ENCODE results near the gene CAPN15.
"Not testable (repeated sequence)": the region's sequence is repeated elsewhere in the genome, so short reads cannot be mapped to it uniquely, and the experiment has no call there.

Gene CAPN15

DNA sequence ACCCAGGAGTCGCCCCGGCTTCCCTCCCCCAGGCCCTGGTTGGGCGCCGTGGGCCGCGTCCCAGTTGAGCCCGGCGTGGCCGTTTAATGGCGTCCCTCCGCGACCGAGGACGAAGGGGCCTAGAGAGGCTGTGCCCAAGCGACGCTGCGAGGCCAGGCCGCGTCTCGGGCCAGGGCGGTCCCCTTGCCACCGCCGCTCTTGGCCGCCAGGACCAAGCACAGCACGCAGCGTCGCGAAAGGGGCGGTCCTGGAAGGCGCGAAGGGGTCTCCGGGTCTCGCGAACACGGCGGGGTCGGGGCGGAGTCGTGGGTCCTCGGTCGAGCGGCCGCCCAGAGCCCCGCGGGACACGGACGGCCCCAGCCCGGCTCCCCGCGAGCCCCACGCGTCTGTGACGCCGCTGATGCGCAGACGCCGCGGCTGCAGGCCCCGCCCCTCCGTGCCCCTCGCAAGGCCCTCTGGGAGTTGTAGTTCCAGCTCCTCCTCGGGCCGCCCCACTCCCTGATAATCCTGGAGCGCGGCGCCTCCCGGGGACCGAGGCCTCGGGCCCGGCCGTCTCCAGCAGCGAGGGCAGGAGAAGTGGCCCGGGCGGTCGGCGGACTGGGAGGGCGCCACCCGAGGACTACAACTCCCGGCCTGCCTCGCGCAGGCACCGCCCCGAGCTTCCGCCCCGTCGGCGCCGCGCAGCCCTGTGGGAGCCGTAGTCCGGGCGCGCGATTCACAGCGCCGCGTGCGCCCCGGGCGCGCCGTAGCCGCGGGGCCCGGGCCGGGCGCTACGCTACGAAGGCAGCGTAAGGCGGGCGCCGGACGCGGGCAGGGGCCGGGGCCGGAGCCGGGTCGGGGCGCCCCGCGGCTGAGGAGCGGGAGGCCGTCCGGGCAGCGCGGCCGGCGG is at the start of gene CAPN15:
CAPN15 (plus strand) TSS at position 698 of the 889 bp plus-strand sequence. CDS start 19,127 bp downstream, outside the sequence.
- peak; percentile 91 for DNase-seq

DNA sequence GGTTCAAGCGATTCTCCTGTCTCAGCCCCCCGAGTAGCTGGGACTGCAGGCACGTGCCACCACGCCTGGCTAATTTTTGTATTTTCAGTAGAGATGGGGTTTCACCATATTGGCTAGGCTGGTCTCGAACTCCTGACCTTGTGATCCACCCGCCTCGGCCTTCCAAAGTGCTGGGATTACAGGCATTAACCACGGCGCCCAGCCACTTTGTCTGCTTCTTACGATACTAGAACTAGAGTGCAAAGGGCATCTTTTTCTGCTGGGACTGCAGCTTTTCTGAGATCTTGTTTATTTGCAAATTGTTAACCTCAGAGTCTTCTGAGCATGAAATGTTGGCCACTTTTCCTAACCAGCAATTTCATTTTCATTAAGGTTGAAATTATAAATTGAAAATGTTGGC is 49.2 kb upstream of the CAPN15 start:
- not testable (repeated sequence) for DNase-seq

DNA sequence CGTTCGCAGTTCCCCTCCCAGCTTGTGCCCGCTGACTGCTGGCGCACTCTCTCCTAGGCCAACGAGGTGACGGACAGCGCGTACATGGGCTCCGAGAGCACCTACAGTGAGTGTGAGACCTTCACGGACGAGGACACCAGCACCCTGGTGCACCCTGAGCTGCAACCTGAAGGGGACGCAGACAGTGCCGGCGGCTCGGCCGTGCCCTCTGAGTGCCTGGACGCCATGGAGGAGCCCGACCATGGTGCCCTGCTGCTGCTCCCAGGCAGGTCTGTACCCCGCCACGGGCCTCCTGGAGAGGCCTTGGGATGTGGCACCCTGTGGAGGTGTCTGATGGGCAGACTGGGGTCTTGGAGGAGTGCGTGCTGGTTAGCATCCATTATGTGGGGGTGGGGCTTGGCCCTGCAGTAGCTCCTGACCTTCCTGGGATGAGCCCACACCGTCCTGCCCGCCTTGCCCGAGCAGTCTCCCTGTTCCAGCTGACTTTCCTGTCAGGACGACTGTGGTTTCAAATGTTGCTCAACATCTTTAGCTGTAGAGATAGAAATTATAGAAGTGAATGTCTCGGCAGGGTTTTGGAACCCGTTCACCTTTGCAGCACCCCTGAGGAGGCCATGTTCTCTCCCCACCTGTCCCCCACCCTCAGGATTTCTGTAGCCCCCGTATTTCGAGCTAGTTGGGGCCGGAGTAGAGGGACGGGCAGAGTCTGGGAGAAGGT is 44.9 kb upstream of the CAPN15 start:
- no peak for DNase-seq

DNA sequence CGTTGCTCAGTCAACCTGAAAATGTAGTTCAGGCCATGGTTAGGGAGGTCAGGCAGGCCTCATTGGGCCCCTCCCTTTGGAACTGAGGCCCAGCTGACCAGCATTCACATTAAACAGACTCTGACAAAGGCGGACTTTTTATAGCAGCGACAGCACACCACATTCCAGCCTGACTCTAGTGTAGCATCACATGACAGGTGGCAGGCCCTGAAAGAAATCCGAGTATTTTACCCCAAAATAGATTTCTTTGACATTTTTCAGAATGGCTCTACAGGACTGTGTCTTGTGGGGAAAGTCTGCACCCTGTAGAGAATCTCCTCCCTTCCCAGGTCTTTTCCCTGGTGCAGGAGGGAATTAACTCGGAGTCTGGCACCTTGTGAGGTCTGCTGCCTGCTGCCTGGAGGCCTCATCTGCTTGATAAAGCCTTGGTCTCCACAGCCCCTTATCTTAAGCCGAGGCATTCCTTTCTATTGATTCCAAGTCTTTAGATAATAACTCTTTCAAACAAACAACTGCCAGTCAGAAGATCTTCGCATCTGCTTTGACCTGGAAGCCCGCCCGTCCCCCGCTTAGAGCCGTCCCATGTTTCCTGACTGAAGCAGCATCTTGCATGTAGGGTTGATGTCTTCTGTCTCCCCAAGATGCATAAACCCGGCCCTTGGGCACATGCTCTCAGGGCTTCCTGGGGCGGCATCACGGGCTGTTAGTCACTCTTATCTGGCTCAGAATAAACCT is 44.0 kb upstream of the CAPN15 start:
- no peak for DNase-seq

DNA sequence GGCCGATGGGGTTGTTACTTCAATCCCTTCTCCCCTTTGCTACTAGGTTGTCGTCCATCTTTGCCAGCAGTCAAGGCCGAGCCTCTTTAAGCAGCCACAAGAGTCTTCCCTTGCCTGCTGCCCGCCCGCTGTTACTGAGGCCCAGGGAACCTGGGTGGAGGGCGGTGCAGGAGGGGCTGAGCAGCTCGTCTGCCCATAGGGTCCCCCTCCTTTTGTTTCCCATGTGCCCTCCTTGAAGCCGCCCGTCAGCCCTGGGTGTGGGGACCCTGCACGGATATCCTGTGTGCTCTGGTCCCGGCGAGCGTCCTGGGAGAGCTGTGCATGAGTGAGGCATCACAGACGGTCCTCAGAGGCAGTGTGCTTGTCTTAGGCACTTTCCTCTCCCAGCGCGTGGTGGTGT is 37.9 kb upstream of the CAPN15 start:
- DNase-seq: no peak

DNA sequence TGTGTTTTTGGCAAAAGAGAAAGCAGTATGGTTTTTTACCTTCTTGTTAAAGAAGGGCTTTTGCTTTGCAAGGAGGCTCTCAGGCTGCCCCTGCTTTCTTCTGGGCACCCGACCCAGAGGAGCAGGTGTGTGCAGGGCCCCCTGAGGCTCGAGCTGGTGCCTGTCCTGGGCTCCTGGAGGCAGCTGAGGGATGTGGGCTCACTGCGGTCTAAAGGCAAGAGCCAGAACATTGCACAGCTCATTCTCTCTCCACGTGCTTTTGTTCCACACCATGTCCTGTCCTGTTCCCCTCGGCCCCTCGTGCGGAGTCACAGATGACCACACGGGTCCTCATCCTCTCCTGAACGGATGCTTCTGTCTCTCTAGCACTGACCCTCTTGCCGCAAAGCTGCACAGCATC is 36.7 kb upstream of the CAPN15 start:
- no peak for DNase-seq

DNA sequence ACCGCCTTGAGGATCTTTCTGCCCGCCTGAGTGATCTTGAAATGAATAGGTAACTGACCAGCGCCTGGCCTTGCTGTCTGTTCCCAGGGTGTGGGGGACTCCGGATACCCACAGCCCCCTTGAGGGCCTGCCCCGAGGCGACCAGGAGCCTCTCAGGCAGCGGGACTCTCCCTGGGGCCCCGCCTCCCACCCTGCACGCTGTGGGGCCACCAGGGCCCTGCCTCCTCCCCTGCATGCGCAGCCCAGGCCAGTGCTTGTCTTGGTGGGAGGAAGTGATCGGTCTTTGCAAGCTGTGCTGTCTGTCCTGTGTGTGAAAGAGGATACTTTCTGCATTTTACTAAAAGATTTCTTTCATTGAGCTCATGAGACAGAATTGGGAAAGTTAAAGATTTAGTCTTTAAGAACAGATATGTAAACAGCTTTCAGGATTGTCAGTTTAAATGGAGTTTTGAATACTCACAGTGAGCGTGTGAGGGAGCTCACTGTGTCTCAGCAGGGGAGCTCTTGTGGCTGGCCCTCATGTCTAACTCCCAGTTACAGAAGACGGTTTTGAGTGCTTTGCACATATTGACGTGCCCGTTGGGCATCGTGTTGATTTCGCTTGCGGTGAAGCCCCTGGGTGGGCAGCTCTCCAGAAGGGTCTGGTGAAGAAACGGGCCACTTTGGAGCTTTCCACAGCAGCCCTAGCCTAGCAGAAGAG is 36.1 kb upstream of the CAPN15 start:
- DNase-seq: no peak

DNA sequence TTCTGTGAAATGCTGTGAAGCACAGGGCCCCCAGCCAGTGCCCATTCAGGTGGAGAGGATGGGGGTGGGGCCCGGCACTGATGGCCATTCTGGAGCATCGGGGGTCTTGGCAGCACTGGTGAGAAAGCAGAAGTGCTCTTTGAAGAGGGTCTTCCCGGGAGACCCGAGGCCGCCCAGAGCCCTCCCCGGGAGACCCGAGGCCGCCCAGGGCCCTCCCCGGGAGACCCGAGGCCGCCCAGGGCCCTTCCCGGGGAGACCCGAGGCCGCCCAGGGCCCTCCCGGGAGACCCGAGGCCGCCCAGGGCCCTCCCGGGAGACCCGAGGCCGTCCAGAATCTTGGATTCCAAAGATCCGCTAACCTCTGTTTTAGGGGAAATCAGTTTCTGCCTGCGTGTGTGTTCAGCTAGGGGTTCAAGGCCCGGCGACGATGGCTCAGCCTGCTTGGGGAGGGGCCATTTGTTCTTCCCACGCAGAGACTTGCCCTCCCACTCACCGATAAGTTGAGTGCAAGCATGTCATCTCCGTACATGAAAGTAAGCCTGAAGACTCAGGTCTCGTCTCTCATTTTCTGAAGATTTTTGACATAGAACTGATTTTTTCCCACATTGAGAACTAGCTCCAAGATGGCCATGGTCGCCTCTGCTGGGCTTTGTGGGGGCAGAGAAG is 35.2 kb upstream of the CAPN15 start:
- no peak for DNase-seq

DNA sequence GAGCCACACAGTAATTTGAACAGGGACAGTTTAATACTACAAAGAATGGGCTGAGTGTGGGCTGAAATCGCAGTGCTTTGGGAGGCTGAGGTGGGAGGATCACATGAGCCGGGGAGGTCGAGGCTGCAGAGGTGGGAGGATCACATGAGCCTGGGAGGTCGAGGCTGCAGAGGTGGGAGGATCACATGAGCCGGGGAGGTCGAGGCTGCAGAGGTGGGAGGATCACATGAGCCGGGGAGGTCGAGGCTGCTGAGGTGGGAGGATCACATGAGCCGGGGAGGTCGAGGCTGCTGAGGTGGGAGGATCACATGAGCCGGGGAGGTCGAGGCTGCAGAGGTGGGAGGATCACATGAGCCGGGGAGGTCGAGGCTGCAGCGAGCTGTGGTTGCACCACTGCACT is 32.8 kb upstream of the CAPN15 start:
- not testable (repeated sequence) for DNase-seq

DNA sequence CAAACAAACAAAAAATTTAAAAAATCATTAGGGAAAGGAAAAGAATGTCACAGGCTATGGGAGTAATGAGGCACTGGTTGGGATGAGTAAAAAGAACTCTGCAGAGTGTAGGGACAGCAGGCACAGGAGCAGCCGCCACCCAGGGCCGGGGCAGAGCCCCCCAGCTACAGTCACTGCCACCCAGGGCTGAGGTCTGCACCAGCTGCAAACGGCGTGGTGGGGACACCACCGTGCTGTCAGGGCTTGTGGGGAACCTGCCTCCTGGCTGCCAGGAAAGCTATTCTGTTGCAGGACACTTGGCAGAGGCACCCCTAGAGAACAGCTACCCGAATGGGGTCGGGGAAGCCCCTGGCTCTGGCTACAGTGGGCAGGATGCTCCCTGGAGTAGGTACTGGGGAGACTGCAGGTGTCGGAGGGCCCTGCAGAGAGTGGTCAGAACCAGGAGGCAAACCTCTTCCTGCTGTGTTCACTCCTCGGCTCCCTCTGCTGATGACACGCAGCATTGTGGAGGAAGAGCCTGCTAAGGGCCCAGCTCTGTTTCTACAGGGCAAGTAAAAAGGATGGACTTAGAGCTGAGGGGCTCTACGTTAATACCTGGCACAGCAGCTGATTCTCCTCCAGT is 32.3 kb upstream of the CAPN15 start:
- peak; percentile 45 for DNase-seq

DNA sequence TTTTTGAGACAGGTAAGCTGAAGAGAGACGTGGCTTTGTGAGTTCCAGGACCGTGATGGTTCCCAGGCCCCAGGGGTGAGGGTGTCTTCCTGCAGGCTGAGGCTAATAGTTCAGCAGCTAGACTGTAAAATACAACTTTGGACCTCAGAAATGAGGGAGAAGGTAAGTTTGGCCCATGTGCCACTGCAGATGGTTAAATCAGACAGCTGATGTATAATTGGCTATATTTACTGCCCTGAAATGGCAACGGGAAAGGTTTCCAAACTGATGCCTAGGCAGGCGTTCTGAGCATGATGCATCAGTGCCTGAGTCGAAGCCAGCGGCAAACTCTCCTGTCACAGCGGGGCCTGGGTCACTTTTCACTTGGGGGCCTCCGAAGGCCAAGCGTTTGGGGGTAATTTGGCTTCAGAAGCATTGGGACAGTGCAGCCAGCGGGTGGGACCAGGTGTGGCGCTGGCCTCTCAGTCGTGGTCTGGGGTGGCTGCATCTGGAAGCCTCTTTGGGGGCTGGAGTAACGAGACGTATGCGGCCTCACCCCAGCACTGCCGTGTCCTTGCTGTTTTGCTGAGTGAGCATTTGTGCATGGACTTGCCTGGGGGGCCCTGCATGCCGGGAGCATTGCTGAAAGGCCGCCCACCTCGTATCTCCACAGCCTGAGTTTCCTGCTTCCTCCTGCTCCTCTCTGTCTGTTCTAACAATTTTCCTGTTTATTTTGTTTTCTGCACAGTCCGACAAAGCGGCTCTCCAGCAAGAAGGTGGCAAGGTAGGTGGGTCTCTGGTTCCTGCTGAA is 31.2 kb upstream of the CAPN15 start:
- no peak for DNase-seq

DNA sequence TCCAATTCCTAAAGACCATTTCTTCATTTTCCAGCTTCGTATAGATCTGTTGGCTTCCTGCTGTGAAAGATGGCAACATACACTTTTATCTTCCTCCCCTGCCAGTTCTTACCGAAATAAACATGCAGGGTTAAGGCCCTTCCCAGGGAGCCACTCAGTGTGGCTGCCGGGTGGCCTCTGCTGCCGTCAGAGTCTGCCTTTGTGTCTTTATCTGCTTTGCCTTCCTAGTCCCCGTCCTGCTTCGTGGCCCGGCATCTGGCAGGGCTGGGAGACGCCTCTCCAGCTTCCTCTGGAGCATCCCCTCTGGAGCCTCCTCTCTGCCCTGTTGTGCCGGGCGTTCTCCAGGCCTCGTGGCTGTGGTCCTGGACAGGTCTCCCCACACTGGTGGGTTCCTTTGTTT is 30.3 kb upstream of the CAPN15 start:
- no peak for DNase-seq

DNA sequence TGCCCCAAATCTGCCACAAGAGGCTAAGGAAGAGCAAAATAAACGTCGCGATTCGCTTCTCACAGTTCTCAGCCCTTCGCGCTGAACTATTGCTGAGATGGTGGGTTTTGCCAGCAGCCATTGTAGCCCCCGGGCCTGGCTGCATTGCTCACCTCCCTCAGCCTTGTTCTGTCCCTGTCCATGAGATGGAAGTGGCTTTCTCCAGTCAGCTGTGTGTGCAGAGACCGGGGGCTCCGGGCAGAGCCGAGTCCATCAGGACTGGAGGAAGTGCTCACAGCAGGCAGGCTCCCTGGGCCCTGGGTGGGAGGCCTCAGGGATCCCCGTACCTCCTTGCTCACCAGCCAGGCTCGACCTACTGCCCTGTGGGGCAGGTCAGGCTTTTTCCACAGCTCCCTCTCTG is 27.6 kb upstream of the CAPN15 start:
- no peak for DNase-seq

DNA sequence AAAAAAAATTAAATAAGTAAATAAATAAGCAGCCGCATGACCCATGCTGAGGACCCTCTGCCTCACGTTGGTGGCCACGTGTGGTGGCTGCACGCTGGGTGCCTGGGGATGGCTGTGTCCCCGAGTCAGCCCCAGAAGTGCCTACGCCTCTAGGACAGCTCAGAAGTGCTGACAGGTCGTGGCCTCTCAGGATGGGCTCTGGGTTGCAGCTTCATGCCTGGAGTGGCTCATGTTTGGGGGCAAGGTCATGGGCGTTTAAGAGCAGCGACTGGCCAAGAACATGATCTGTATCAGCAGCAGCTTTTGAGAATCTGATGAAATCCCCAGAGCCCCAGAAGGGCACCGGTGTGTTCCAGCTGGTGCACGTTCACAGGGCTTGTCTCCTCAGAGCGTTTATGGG is 26.8 kb upstream of the CAPN15 start:
- DNase-seq: no peak

DNA sequence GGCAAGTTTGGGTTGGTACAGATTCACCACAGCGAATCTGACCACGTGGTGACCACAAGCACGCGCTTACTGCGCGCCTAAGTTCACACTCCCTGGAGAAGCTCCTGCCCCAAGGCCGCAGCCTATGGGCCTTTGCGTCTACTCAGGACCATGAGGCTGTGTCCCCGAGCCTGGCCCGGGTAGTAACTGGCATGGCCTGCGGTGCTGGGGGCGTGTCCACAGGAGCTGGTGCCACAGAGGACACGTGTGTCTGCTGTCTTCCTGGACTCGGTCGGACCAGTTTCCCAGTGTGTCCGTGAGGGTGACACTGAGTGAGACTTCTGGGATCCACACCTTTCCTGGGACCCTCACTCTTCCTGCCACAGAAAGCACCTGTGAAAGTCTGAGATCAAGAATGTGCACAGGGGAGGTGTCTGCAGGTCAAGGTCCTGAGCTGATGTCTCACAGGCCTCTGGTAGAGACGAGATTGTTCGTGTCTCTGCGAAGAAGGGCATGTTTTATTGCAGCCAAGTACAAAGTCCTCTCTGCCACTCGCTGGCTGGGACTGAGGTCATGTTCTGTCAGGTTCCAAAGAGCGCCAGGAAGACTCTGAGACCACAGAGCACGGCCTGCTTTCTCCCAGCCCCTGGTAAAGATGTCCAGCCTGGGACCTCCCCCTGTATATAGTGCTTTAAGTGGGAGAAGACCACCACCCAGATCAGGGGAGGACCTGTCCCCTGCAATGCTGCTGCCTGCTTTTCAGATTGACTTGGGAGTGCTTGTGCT is 25.2 kb upstream of the CAPN15 start:
- DNase-seq: no peak

DNA sequence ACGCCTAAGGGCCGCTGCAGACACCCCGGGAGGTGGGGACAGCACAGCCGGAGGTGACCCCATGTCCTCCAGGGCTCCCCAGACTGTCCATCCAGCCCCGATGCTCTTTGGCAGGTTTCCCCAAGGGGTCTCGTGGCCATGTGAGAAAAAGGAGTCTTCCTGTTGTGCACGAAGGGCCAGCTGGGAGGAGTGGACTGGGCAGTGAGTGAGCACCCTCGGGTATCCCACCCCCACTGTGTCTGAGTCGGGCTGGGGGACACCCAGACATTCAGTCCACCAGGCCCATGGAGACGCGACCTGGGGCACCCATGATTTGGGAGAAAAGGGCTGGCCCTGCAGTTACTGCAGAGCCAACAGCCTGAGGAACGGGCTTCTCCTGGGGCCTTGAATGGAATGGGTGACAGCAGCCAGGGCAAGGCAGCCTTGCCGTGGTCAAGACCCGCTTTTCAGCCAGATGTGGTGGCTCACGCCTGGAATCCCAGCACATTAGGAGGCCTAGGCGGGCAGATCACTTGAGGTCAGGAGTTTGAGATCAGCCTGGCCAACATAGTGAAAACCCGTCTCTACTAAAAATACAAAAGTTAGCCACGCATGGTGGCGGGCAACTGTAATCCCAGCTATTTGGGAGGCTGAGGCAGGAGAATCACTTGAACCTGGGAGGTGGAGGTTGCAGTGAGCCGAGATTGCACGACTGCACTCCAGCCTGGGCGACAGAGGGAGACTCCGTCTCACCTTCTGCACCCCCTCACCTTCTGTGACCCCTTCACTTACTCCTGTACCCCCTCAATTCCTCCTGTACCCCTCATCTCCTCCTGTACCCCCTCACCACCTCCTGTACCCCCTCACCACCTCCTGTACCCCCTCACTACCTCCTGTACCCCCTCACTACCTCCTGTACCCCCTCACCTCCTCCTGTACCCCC is 24.1 kb upstream of the CAPN15 start:
- no peak for DNase-seq

DNA sequence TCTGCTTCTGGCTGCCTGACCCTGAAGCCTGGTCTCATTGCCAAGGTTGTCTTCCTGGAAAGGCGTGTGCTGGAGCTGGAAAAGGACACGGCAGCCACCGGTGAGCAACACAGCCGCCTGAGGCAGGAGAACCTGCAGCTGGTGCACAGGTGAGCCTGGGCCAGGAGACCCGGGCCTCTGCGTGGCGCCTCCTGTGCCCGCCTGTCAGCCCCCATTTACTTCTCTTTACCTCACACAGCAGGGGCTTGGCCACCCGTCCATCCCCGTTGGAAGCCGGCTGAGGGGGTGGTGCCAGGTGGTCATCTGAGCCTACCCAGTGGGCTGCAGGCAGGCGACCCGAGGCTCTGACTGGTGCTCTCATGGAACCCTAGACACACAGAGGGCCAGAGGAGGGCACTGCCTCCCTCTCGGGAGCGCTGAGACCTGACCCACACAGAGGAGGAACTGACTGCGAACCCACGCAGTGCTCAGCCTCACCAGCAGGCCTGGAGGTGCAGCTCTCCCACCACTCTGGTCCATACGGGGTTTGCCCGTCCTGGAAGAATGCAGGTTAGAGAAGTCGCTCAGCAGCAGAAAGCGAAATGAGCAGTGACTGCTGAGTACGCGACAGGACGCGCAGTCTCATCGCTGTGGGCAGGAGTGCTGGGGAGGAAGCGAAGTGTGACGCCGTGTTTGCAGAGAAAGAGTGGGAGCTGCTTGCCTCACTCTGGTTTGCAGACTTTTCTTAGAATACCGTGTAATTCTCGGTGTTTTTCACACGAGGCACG is 21.9 kb upstream of the CAPN15 start:
- DNase-seq: no peak

DNA sequence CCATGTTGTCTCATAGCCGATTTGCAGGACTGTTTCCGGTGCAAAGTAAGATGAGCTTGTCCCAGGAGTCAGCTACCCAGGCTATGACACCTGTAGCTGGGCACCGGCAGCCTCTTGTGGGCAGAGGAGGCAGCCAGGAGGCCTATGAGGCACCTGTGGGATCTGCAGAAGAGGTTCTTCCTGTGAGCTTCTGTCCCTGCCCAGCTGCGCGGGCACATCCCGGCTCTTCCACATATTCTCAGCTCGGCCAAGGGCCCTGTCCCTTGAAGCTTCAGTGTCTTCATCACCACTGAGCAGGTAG is 21.3 kb upstream of the CAPN15 start:
- no peak for DNase-seq
